ENCODE measurements around the gene CXCR4. TPM values are rescaled to one million over a fixed set of nuclear protein-coding genes. Genes with fewer than 3 reads are reported as not detected.

CXCR4 gene
- total RNA-seq, 1 donor from 2014 or later: 10.4 TPM

- no peak for DNase-seq (ENCODE audit: low spot score, unreplicated experiment)
- no peaks in the 10 kb centered on the region for H3K9me3 Mint-ChIP-seq (ENCODE audit: low read depth)
- peaks cover 51% of the 10 kb centered on the region for H3K4me1 Mint-ChIP-seq (ENCODE audit: low read depth)
- no peaks in the 10 kb centered on the region for H3K36me3 Mint-ChIP-seq (ENCODE audit: insufficient read depth)
- TF ChIP-seq CTCF (IDR thresholded peaks at IDR 0.05; ENCODE audit: unreplicated experiment): no peak
- no peak overlapping the region for H3K27ac Mint-ChIP-seq
- H3K4me3 Mint-ChIP-seq (ENCODE audit: low read depth): no peak overlapping the region
- peaks cover 17% of the 10 kb centered on the region for H3K27me3 Mint-ChIP-seq
Measured at GRCh38 chr2:136124805-136125204, 6.9 kb upstream of the CXCR4 start.

GRCh38 chr2:136122661-136123060 lies 4.7 kb upstream of the CXCR4 start:
- H3K27ac Mint-ChIP-seq: no peak overlapping the region
- H3K27me3 Mint-ChIP-seq: peaks cover 29% of the 10 kb centered on the region

GRCh38 chr2:136121204-136121910 lies 3.4 kb upstream of the CXCR4 start:
- peaks cover 32% of the 10 kb centered on the region for H3K4me1 Mint-ChIP-seq (ENCODE audit: low read depth)
- H3K9me3 Mint-ChIP-seq (ENCODE audit: low read depth): no peaks in the 10 kb centered on the region
- no peak for DNase-seq (ENCODE audit: low spot score, unreplicated experiment)
- no peaks in the 10 kb centered on the region for H3K36me3 Mint-ChIP-seq (ENCODE audit: insufficient read depth)
- H3K27me3 Mint-ChIP-seq: peaks cover 29% of the 10 kb centered on the region
- no peak for TF ChIP-seq CTCF (IDR thresholded peaks at IDR 0.05; ENCODE audit: unreplicated experiment)
- no peak overlapping the region for H3K4me3 Mint-ChIP-seq (ENCODE audit: low read depth)
- H3K27ac Mint-ChIP-seq: no peak overlapping the region

More at GRCh38 chr2:136122661-136123060, 4.7 kb upstream of the CXCR4 start:
- TF ChIP-seq CTCF (IDR thresholded peaks at IDR 0.05; ENCODE audit: unreplicated experiment): no peak
- DNase-seq (ENCODE audit: low spot score, unreplicated experiment): no peak
- Mint-ChIP-seq H3K4me3 (ENCODE audit: low read depth) (no peak overlapping the region), H3K4me1 (ENCODE audit: low read depth) (peaks cover 39% of the 10 kb centered on the region), H3K36me3 (ENCODE audit: insufficient read depth) (no peaks in the 10 kb centered on the region), H3K9me3 (ENCODE audit: low read depth) (no peaks in the 10 kb centered on the region)

- peaks cover 24% of the 10 kb centered on the region for H3K4me1 Mint-ChIP-seq (ENCODE audit: low read depth)
- DNase-seq (ENCODE audit: low spot score, unreplicated experiment): no peak
- peaks cover 2% of the 10 kb centered on the region for H3K36me3 Mint-ChIP-seq (ENCODE audit: insufficient read depth)
- no peak overlapping the region for H3K27ac Mint-ChIP-seq
- peaks cover 38% of the 10 kb centered on the region for H3K27me3 Mint-ChIP-seq
- H3K9me3 Mint-ChIP-seq (ENCODE audit: low read depth): no peaks in the 10 kb centered on the region
- no peak for TF ChIP-seq CTCF (IDR thresholded peaks at IDR 0.05; ENCODE audit: unreplicated experiment)
- H3K4me3 Mint-ChIP-seq (ENCODE audit: low read depth): peak overlapping the region; percentile 87
Measured at GRCh38 chr2:136119717-136120675, 2.0 kb upstream of the CXCR4 start.
